ENCODE data around the gene MIA2. TPM values are rescaled to one million over a fixed set of nuclear protein-coding genes. Genes with fewer than 3 reads are reported as not detected.
"Not testable (repeated sequence)": the region's sequence is repeated elsewhere in the genome, so short reads cannot be mapped to it uniquely, and the experiment has no call there.

MIA2 gene
- total and polyA plus RNA-seq, 2 experiments from 2014 or later = 43.9 to 86.0 TPM

GRCh38 chr14:39343614-39344013, 109.9 kb downstream of the MIA2 start:
- no peaks in the 10 kb centered on the region for H4K20me1 ChIP-seq (ENCODE audit: insufficient read depth, poor library complexity, severe bottlenecking)
- no peaks in the 10 kb centered on the region for H3K36me3 ChIP-seq (replicated peaks; ENCODE audit: insufficient read depth, low read depth)
- no peaks in the 10 kb centered on the region for H3K27me3 ChIP-seq
- TF ChIP-seq EZH2phosphoT487 (IDR thresholded peaks at IDR 0.05; ENCODE audit: low read depth, severe bottlenecking, unreplicated experiment) (no peak), CTCF (IDR thresholded peaks at IDR 0.05; ENCODE audit: poor library complexity) (no peak), EZH2 (IDR thresholded peaks at IDR 0.05; ENCODE audit: borderline replicate concordance) (no peak)
- H2AFZ ChIP-seq = no peak overlapping the region
- no peak overlapping the region for H3K4me2 ChIP-seq
- no peaks in the 10 kb centered on the region for H3K9me2 ChIP-seq (replicated peaks; ENCODE audit: insufficient read depth)
- DNase-seq (ENCODE audit: low spot score) = no peak
- H3K4me1 ChIP-seq (ENCODE audit: insufficient read depth) = no peaks in the 10 kb centered on the region
- no peak overlapping the region for H3K27ac ChIP-seq
- no peaks in the 10 kb centered on the region for H3K79me2 ChIP-seq
- 100% methylated on average over 1 of the region's 1 CpG for WGBS (ENCODE audit: low lambda C conversion rate, missing lambda C conversion rate)
- no peak overlapping the region for H3K4me3 ChIP-seq
- H3K9me3 ChIP-seq (ENCODE audit: low read depth) = no peaks in the 10 kb centered on the region

- H3K27me3 ChIP-seq = no peaks in the 10 kb centered on the region
- no peak overlapping the region for H3K27ac ChIP-seq
- H4K20me1 ChIP-seq (ENCODE audit: insufficient read depth, poor library complexity, severe bottlenecking) = no peaks in the 10 kb centered on the region
- no peaks in the 10 kb centered on the region for H3K4me1 ChIP-seq (ENCODE audit: insufficient read depth)
- H3K9me2 ChIP-seq (replicated peaks; ENCODE audit: insufficient read depth) = no peaks in the 10 kb centered on the region
- H2AFZ ChIP-seq = no peak overlapping the region
- peaks cover 3% of the 10 kb centered on the region for H3K9me3 ChIP-seq (ENCODE audit: low read depth)
- TF ChIP-seq EZH2phosphoT487 (IDR thresholded peaks at IDR 0.05; ENCODE audit: low read depth, severe bottlenecking, unreplicated experiment) (no peak), EZH2 (IDR thresholded peaks at IDR 0.05; ENCODE audit: borderline replicate concordance) (no peak), CTCF (IDR thresholded peaks at IDR 0.05; ENCODE audit: poor library complexity) (no peak)
- 94% methylated on average over 3 of the region's 3 CpGs for WGBS (ENCODE audit: low lambda C conversion rate, missing lambda C conversion rate)
- H3K36me3 ChIP-seq (replicated peaks; ENCODE audit: insufficient read depth, low read depth) = no peaks in the 10 kb centered on the region
- H3K4me3 ChIP-seq = no peak overlapping the region
- DNase-seq (ENCODE audit: low spot score) = no peak
- no peak overlapping the region for H3K4me2 ChIP-seq
- H3K79me2 ChIP-seq = peaks cover 13% of the 10 kb centered on the region
Observed at GRCh38 chr14:39350866-39351265, 117.2 kb downstream of the MIA2 start.

- Histone ChIP-seq H2AFZ (no peak overlapping the region), H3K36me3 (replicated peaks; ENCODE audit: insufficient read depth, low read depth) (no peaks in the 10 kb centered on the region), H3K27ac (no peak overlapping the region), H3K4me1 (ENCODE audit: insufficient read depth) (no peaks in the 10 kb centered on the region), H3K4me3 (no peak overlapping the region), H3K9me3 (ENCODE audit: low read depth) (peaks cover 3% of the 10 kb centered on the region), H3K79me2 (peaks cover 13% of the 10 kb centered on the region), H3K4me2 (no peak overlapping the region), H3K9me2 (replicated peaks; ENCODE audit: insufficient read depth) (no peaks in the 10 kb centered on the region), H3K27me3 (no peaks in the 10 kb centered on the region), H4K20me1 (ENCODE audit: insufficient read depth, poor library complexity, severe bottlenecking) (no peaks in the 10 kb centered on the region)
- no peak for DNase-seq (ENCODE audit: low spot score)
- 97% methylated on average over 9 of the region's 9 CpGs for WGBS (ENCODE audit: low lambda C conversion rate, missing lambda C conversion rate)
- TF ChIP-seq CTCF (IDR thresholded peaks at IDR 0.05; ENCODE audit: poor library complexity) (no peak), EZH2 (IDR thresholded peaks at IDR 0.05; ENCODE audit: borderline replicate concordance) (no peak), EZH2phosphoT487 (IDR thresholded peaks at IDR 0.05; ENCODE audit: low read depth, severe bottlenecking, unreplicated experiment) (no peak)
Observed at GRCh38 chr14:39351708-39352107, 118.0 kb downstream of the MIA2 start.

- H2AFZ ChIP-seq; H4K20me1 ChIP-seq (ENCODE audit: insufficient read depth, poor library complexity, severe bottlenecking); H3K27ac ChIP-seq; H3K4me3 ChIP-seq; H3K27me3 ChIP-seq; DNase-seq (ENCODE audit: low spot score); H3K36me3 ChIP-seq (replicated peaks; ENCODE audit: insufficient read depth, low read depth); H3K4me1 ChIP-seq (ENCODE audit: insufficient read depth); H3K9me2 ChIP-seq (replicated peaks; ENCODE audit: insufficient read depth); H3K4me2 ChIP-seq; H3K9me3 ChIP-seq (ENCODE audit: low read depth): not testable (repeated sequence)
- peaks cover 22% of the 10 kb centered on the region for H3K79me2 ChIP-seq
- WGBS (ENCODE audit: low lambda C conversion rate, missing lambda C conversion rate) = 91% methylated on average over 10 of the region's 10 CpGs
Observed at GRCh38 chr14:39359069-39359468, 125.4 kb downstream of the MIA2 start.

Measured in hepatocyte (in vitro differentiated cells).